ENCODE data around the gene ZNF398. TPM values are rescaled to one million over a fixed set of nuclear protein-coding genes. Genes with fewer than 3 reads are reported as not detected.

Gene ZNF398
- total RNA-seq, 1 experiment from 2014 or later, result 14.6 TPM

DNA sequence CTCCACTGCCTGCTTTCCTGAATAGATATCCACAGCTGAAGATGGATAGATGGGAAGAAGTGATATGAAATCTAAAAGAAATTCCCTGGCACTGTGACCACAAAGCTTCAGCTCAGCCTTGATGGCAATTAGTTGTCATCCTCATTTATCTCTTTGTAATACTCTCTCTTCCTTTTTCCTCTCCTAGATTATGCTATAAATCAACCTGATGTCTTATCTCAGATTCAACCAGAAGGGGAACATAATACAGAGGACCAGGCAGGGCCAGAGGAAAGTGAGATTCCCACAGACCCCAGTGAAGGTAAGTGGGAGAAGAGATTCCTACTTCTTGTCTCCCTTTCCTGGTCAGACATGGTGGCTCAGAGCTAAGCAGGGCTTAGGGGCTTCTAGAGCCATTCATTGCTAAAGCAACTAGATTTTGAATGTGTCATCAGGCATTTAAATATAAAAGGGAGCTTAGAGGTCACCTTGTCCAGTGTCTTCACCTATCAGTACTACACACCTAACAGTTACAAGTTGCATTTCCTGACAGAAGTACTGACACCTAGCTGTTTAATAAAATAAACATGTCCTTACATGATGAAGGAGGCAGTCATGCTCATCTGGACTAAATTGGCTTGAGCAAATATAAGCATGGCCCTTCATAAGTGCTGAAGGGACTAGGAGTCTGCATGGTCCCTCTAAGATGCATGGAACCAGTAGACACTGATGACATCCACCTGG lies 19.5 kb downstream of the ZNF398 start:
- H3K27me3 Mint-ChIP-seq (ENCODE audit: unreplicated experiment), result no peaks in the 10 kb centered on the region

DNA sequence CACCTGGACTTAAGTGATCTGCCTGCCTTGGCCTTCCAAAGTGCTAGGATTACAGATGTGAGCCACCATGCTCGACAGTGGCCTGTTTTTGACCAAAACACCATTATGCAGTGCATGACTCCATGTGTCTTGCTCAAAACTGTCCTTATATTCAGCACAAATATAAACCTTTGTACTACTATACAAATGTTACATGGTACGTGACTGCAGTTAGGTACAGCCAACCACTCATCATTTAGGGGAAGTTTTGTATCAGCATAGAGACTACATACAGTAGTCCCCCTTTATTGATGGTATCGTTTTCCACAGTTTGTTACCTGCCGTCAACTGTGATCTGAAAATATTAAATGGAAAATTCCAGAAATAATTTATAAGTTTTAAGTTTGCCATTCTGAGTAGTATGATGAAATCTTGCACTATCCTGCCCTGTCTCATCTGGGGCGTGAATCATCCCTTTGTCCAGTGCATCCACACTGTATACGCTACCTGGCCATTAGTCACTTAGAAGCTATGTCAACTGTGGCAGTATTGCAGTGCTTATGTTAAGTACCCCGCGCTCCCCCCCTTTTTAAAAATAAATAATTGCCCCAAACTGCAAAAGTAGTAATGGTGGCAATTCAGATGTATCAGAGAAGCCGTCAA lies 24.8 kb downstream of the ZNF398 start:
- CTCF ChIA-PET, result no interaction called here
- Mint-ChIP-seq H3K27ac (ENCODE audit: unreplicated experiment) (no peak overlapping the region), H3K36me3 (ENCODE audit: insufficient read depth, unreplicated experiment) (peaks cover 42% of the 10 kb centered on the region), H3K9me3 (ENCODE audit: low read depth, unreplicated experiment) (no peaks in the 10 kb centered on the region), H3K27me3 (ENCODE audit: unreplicated experiment) (no peaks in the 10 kb centered on the region), H3K4me1 (ENCODE audit: low read depth, unreplicated experiment) (no peaks in the 10 kb centered on the region), H3K4me3 (ENCODE audit: low read depth, unreplicated experiment) (no peak overlapping the region)
- no peak for DNase-seq
- intact Hi-C loops (cut with micrococcal nuclease; ENCODE audit: unreplicated experiment), result no loop called here
- no TSS peak for BruUV-seq (replicated peaks)
- TF ChIP-seq, protein P1, sequence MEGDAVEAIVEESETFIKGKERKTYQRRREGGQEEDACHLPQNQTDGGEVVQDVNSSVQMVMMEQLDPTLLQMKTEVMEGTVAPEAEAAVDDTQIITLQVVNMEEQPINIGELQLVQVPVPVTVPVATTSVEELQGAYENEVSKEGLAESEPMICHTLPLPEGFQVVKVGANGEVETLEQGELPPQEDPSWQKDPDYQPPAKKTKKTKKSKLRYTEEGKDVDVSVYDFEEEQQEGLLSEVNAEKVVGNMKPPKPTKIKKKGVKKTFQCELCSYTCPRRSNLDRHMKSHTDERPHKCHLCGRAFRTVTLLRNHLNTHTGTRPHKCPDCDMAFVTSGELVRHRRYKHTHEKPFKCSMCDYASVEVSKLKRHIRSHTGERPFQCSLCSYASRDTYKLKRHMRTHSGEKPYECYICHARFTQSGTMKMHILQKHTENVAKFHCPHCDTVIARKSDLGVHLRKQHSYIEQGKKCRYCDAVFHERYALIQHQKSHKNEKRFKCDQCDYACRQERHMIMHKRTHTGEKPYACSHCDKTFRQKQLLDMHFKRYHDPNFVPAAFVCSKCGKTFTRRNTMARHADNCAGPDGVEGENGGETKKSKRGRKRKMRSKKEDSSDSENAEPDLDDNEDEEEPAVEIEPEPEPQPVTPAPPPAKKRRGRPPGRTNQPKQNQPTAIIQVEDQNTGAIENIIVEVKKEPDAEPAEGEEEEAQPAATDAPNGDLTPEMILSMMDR (IDR thresholded peaks at IDR 0.05; ENCODE audit: unreplicated experiment), result no peak

More for the DNA sequence above, 19.5 kb downstream of the ZNF398 start:
- TF ChIP-seq, protein P1 (IDR thresholded peaks at IDR 0.05; ENCODE audit: unreplicated experiment), result no peak
- CTCF ChIA-PET, result no interaction called here
- Mint-ChIP-seq H3K4me3 (ENCODE audit: low read depth, unreplicated experiment) (no peak overlapping the region), H3K9me3 (ENCODE audit: low read depth, unreplicated experiment) (no peaks in the 10 kb centered on the region), H3K36me3 (ENCODE audit: insufficient read depth, unreplicated experiment) (peaks cover 35% of the 10 kb centered on the region), H3K27ac (ENCODE audit: unreplicated experiment) (no peak overlapping the region), H3K4me1 (ENCODE audit: low read depth, unreplicated experiment) (no peaks in the 10 kb centered on the region)
- BruUV-seq (replicated peaks), result no TSS peak
- DNase-seq, result no peak
- intact Hi-C loops (cut with micrococcal nuclease; ENCODE audit: unreplicated experiment), result no loop called here

DNA sequence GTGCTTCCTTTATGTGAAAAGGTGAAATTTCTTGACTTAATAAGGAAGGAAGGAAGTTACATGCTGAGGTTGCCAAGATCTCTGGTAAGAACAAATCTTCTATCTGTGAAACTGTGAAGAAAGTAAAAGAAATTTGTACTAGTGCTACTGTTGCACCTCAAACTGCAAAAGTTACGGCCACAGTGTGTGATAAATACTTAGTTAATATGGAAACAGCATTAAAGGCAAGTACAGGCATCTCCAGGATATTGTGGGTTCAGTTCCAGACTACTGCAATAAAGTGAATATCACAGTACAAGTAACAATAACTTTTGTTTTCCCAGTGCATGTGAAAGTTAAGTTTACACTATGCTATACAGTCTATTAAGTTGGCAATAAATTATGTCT lies 25.3 kb downstream of the ZNF398 start:
- CTCF ChIA-PET, result no interaction called here
- TF ChIP-seq, protein P1 (IDR thresholded peaks at IDR 0.05; ENCODE audit: unreplicated experiment), result no peak
- Mint-ChIP-seq H3K9me3 (ENCODE audit: low read depth, unreplicated experiment) (no peaks in the 10 kb centered on the region), H3K27me3 (ENCODE audit: unreplicated experiment) (no peaks in the 10 kb centered on the region), H3K36me3 (ENCODE audit: insufficient read depth, unreplicated experiment) (peaks cover 39% of the 10 kb centered on the region), H3K27ac (ENCODE audit: unreplicated experiment) (no peak overlapping the region), H3K4me1 (ENCODE audit: low read depth, unreplicated experiment) (no peaks in the 10 kb centered on the region), H3K4me3 (ENCODE audit: low read depth, unreplicated experiment) (no peak overlapping the region)
- BruUV-seq (replicated peaks), result no TSS peak
- intact Hi-C loops (cut with micrococcal nuclease; ENCODE audit: unreplicated experiment), result no loop called here
- DNase-seq, result no peak

DNA sequence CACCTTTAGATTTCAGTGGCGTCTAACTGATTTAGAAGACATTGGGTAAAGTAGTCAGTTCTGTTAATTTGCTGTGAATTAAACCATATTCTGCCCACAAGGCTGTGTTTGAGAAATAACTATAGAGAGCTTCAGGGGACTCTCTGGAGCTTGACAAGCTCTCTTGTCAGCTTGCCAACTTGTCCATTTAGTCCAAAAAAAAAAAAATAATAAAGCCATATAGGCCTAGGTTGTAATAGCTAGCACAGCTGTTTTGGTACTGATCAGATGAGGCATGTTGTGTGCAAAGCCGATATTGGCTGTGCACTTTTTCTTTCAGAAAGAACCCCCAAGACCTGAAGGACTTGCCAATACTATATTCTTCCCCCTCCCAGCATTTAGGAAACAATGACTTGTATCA lies 27.9 kb downstream of the ZNF398 start:
- intact Hi-C loops (cut with micrococcal nuclease; ENCODE audit: unreplicated experiment), result no loop called here
- DNase-seq, result no peak
- Mint-ChIP-seq H3K4me3 (ENCODE audit: low read depth, unreplicated experiment) (no peak overlapping the region), H3K4me1 (ENCODE audit: low read depth, unreplicated experiment) (no peaks in the 10 kb centered on the region), H3K9me3 (ENCODE audit: low read depth, unreplicated experiment) (no peaks in the 10 kb centered on the region), H3K27me3 (ENCODE audit: unreplicated experiment) (no peaks in the 10 kb centered on the region), H3K27ac (ENCODE audit: unreplicated experiment) (no peak overlapping the region), H3K36me3 (ENCODE audit: insufficient read depth, unreplicated experiment) (peaks cover 33% of the 10 kb centered on the region)
- TF ChIP-seq, protein P1 (IDR thresholded peaks at IDR 0.05; ENCODE audit: unreplicated experiment), result no peak
- BruUV-seq (replicated peaks), result no TSS peak
- CTCF ChIA-PET, result no interaction called here
